Measurements from ENCODE around the gene ARL3.
A peak's percentile ranks its signal among the peaks of the same experiment; 100 is the strongest.

ARL3 gene

DNA sequence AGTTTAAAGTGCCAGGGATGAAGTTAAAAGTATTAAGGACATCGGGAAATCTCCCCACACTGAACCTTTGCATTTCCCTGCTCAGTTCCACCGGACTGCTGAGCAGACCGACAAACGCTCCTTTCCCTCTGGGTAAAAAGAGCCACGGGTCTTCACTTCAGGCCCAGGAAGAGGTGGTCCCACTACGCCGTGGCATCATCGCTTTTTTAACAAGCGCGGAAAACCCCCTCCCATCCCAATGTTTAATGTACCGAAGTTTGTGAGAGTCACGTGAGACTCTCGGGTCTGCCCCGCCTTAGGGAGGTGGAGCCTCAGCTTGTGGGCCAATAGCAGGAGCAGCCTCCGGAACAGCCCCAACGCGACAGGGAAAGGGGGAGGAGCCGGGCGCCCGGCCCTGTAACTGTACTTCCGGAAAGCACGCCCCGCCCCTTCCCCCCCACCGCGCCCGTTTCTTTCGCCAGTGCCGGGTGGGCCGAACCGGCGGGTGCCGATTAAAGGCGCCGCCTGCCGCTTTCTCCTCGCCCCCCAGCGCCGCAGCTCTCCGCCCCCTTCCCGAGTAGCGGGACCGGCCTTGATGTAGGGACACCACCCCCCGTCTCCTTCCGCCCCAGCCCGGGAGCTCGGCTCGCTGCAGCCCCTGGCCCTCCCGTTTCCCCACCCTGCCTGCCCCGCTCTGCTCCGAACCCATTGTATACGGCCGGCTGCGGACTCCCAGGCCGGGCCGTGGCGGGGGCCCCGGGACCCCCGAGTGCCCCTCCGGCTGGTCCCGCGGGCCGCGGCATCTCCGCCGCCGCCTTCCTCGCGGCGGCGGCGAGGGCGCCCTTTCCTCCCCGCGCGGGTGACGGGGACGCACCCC lies 72.1 kb downstream of the ARL3 start:
- DNase-seq (ENCODE audit: low read depth in 2 of 2) = peak; percentile 93 to 94

DNA sequence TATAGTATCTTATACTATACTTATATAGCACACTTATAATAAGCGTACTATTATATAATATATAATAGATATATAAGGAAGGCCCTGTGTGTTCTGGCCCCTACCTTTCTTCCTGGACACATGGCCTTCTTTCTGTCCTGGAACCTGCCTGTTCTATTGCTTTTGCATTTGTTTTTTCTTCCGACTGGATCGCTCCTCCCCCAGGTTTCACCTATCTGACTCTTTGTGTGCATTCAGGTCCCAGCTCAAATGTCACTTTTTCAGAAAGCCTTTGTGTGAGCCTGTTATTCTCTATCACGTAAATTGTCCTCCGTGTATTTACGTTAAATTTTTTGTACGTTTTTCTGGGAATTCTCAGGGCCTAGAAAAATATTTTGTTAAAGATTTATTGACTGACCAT lies 72.8 kb downstream of the ARL3 start:
- DNase-seq (ENCODE audit: low read depth in 2 of 2) = no peak

DNA sequence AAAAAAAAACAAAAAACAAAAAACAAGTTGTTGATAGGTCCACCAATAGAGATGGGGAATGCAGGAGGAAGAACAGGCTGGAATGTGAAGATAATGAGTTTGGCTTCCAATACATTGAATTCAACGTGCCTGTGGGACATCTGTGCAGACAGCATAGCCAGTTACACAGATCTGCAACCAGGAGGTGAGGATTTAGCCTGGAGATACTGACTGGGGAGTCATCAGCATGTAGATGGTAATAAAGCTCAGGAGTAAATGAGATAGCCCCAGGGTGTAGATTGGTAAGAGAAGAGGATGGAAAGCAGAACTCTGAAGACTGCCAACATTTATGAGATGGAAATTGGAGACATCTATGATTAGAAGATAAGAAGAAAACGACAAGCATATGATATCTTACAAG lies 74.7 kb downstream of the ARL3 start:
- no peak for DNase-seq (ENCODE audit: low read depth in 2 of 2)

DNA sequence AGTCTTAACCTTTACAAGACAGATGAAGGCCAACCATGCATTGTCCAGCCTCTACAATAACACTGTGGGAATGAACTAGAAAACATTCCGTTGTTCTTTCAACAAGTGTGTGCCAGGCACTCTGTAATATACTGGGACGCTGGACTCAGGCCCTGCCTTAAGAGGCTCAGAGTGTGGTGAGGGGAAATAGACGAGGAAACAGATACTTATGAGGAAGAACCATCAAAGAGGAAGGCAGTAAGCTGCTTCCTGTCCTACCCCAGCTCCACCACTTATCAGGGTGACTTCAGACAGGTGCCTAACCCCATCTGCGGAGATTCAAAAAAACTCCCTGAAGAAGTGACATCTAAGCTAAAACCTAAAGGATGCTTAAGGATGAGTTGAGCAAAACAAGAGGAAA lies 78.8 kb downstream of the ARL3 start:
- DNase-seq (ENCODE audit: low read depth in 2 of 2) = no peak

DNA sequence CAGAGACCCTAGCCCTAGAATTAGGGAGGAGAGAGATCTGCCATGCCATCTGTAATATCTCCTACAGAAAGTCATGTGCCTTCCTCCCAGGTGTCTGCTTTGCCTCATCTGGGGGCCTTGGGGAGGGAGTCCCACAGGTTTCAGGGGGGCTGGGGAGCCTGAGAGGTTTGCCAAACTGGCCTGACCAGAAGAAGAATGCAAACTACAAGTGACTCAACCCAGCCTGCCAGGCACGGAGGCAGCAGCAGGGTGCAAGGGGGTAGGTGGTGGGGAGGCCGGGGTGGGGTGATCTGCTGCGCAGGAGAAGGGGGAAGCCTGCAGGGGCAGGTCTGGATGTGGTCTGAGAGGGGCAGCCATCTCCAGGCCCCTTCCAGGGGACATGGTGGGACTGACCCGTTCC lies 79.5 kb downstream of the ARL3 start:
- no peak for DNase-seq (ENCODE audit: low read depth in 2 of 2)

DNA sequence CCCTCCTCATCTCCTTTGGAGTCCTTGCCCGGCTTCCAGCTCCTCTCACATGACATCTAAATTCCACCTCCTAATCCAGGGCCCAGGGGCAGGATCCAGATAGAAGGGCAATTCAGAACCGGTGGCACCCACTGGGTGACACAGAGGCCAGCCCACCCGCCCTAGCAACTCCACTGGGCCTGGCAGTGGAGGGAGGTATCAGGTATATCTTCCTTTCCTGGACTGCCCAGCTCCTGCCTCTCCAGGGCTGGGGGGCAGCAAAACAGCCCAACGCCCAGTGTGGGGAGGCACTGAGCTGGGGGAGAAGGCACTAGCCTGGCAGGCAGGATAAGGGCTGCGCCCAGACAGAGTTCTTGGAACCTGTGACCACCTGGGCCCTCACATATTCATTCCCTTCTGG lies 80.3 kb downstream of the ARL3 start:
- no peak for DNase-seq (ENCODE audit: low read depth in 2 of 2)

DNA sequence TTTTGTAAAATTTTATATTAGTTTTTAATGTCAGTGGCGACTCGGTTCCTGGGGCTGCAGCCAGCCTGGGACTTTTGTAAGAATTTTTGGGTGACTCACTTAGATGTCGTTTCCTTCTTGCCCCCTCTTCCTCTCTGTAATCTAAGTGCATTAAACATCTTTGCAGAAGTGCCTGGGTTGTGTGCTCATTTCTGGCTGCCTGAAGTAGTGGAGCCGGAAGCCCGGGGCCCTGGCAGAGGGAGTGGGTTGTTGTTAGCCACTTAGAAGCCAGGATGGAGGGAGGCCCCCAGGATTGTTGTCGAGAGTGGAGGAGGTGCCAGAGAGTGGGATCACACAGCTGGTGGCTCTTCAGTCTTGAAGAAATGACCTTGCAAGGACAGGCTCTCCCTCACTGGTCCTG lies 80.9 kb downstream of the ARL3 start:
- no peak for DNase-seq (ENCODE audit: low read depth in 2 of 2)

DNA sequence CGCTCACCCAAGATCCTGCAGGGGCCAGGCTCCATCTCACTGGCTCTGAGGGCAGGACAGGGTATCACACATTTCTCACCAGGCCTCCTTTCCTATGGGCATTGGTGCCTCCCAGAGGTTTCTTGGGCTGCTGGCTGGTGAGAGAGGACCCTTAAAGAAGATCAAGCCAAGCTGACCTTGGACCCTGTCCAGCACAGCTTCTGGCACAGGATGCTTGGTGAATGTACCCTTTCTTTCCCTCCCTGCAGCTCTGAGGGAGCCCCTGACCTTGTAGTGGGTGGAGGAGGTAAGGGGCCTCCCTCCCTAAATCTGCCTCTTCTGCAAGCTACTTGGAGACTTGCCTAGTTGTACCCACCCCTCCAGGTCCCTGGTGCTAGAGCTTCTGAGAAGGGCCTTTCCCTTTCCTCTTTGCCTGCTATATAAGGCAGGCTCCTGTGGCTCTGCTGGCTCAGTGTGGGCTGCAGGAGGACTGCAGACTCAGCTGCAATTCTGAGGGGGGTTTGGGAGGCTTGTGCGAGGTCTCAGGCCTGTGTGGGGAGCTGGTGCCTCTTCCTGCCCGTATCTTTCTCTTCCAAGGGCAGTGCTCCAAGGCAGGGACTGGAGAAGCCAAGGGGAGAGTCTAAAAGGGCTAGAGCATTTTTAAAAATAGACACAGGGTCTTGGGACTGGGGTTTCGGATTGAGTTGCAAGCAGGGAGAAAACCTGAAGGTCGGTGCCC lies 81.6 kb downstream of the ARL3 start:
- DNase-seq (ENCODE audit: low read depth in 2 of 2) = no peak

DNA sequence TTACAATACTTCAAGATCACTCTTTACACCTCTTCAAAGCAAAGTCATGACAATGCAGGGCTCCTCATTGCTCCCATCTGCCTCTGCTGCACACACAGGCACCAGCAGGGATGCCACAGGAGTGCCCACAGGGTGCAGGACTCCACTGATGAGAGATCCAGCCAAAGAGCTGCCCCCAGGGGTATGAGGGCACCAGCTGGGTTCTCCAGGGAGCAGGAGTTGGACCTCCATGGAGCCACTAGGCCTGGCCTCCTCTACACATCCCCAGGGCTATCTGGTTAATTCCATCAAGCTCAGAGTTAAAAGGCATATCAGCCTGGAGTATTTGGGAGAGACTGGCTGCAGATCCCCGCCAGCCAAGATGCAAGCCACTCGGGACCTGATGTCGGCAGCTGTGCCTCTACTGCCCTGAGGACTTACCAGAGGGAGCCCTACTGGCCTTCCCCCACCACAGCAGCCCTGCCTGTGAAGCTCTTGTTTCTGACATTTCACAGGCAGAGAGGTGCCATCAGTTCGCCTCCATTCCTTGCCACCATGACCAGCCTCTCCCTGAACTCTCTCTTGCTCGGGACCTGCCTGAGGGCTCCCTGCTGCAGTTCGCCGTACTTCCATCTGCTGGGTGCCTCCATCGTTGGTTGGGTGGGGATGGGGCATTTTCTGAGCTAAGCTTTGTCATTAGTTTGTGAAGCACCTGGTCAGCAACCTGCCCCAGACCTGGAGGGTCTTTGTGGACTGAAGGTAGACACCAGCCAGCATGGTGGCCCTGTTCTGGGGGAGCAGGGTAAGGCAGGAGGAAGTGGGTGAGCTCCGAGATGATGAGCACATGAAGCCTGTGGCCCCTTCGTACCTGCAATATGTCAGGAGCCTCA lies 82.4 kb downstream of the ARL3 start:
- no peak for DNase-seq (ENCODE audit: low read depth in 2 of 2)

DNA sequence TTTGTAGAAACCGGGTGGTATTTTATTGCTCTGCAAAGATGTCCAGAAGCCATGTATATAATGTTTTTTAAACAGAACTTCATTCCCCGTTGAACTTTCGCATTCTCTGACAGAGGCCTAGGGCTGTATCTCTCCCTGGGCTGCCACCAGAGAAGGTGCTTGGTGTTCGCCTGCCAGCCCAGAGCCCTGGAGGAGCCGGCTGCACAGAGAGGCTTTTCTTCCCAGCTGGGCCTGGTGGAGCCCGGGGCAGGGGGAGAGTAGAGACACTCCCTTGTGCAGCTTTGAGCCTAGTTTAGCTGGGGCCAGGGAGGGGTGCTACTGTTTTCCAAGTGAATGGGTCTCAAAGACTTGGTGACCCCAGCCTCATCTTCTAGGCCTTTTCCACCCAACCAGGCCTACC lies 83.5 kb downstream of the ARL3 start:
- no peak for DNase-seq (ENCODE audit: low read depth in 2 of 2)

DNA sequence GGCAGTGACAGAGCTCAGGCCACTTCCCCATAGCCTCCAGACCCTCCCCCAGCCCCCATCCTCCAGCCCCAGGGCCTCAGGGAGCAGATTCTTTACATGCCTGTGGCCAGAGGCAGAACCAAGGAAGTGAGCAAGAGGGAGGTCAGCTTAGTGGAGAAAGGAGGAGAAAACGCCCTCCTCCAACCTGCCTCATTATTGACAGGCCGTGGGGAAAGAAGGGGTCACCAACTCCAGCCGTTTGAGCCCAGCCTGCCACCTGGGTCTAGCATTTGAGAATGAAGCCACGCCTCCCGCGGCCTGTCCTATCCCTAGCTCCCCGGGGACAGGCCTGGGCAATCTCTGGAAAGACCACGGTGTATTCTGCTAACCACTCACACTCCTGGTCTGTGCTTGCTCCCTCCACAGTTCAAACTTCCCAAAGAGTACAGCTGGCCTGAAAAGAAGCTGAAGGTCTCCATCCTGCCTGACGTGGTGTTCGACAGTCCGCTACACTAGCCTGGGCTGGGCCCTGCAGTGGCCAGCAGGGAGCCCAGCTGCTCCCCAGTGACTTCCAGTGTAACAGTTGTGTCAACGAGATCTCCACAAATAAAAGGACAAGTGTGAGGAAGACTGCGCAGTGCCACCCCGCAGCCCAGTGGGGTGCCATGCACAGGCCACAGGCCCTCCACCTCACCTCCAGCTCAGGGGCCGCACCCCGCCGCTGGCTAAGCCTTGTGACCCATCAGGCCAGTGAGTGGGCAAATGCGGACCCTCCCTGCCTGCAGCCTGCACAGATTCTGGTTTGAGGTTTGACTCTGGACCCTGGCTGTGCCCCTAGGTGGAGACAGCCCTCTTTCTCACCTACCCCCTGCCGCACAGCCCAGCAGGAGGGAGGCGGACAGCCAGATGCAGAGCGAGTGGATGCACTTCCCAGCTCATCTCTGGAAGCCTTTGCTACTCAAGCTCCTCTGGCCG lies 84.3 kb downstream of the ARL3 start:
- DNase-seq (ENCODE audit: low read depth in 2 of 2) = peak; percentile 71 to 73

DNA sequence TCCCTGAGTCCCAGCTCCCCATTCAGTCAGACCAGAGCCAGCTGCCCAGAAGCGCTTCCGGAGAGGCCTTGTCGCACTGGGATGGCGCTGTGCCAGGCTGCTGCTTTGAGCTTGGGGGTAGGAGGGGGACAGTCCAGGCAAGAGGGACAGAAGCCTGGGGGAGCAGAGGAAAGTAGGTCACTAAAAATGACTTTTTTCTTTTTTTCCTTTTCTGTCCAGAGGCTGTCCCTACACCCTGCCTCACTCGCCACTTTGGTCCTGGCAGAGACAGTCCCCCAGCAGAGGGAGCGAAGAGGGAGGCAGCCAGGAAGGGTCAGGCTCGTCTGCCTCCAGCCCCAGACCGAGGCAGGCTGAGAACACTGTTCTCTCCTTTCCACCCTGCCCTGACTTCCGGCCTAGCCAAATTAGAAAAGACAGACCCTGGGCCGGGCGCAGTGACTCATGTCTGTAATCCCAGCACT lies 85.7 kb downstream of the ARL3 start:
- DNase-seq (ENCODE audit: low read depth in 2 of 2) = no peak

DNA sequence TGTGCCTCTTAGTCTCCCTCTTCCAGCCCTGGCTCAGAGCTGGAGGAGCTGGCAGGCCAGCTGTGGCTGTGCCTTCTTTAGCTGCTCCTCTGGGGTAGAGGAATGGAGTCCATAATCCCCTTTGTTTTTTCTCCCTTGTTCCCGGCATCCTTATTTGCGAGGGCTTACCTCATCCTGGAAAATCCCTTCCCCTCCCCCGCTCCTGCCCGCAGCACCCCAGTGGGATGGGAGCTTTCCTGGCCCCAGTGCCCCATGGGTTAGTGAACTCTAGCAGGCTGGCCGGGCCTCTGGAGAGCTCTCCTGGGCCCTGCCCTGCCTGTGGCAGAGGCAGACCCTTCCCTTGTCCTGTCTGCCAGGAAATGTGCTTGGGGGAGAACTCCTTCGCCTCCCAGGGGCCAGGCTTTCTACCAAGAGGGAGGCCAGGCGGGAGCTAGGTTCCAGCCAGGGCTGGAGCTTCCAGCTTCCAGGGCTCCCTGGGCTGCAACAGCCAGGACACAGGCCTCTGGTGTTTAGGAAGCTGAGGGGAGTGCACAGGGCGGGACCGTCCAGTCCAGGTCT lies 86.4 kb downstream of the ARL3 start:
- no peak for DNase-seq (ENCODE audit: low read depth in 2 of 2)

DNA sequence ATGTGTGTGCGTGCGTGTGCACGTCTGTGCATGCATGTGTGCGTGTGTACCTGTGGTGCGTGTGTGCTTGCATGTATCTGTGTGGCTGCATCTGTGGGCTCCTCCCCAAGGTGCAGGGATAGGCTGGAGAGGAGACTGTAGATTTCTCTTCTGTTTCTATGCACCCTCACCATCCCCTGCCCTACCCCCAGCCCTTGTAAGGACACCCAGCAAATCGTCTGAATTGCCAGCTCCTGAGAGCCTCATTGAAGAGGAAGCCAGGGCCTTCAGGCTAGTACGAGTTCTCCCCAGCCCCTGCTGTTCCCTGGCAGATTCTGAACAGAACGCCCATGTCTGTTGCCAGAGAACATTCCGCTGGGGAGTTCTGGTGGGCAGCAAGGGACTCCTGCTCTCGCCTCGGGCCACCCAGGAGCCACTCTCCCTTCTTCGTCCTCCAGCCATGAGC lies 86.9 kb downstream of the ARL3 start:
- no peak for DNase-seq (ENCODE audit: low read depth in 2 of 2)

DNA sequence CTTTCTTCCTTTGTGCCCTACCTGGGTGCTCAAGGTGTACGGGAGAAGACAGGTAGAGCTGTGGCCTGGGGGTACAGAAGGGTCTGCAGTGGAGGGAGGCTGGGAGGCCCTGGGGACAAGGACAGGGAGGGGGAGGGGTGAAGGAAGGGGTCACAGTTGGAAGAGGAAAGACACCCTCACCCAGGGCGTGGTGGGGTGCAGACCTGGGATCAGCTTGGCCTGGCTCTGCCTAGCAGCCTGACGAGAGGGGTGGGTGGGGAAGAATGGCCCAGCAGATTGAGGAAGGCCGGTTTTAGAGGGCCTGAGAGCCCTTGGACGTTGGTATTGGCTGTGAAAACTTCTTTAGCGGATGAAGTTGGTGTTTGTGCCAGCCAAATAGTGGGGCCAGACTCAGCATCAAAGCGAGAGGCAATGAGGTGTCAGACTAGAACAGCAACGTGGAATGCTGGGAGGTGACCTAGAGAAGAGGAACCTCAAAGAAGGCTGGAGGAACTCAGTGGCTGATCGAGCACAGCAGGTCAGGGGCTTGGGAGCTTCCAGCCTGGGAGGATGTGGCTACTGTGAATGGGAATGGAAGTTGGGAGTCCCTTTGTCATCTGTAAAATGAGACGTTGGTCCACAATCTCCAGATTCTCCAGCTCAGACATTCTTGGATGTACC lies 88.0 kb downstream of the ARL3 start:
- DNase-seq (ENCODE audit: low read depth in 2 of 2) = no peak

DNA sequence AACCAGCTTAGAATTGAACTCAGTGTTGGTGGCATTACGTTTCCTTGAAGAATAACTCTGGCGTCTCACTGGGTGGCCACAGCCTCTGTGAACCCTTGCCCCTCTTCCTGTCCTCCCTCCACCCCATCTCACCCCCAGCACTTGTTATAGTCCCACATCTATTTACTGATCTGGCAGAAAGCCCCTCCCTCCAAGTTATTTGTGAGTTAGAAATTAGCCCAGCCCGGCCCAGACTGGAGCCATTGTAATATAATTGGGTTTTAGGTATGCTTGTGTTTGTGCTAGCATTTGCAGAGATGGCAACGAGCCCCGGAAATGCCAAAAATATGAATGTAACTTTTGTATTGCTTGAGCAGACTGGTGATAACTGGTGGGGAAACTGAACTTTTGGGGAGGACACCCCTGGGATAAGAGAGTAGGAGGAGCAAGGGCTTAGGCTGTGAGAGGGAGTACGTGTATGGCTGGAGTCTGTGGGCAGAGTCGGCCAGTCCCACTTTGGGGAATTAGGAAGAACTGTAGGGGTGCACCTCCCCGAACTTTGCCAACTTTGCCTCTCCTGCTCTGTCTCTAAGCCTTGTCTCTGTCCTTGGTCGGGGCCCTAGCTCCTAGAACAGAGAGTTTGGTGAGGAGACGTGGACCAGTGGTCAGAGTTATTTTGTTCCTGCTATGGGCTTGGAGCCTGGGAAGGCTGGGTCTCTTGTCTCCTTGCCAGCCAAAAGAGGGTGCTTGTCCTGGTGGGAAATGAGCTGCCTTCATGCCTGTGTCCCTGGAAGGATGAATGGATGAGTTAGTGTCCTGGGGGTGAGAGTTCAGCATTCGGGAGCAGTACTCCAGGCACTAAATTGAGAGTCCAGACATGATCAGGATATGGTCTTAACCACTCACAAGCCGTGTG lies 89.2 kb downstream of the ARL3 start:
- no peak for DNase-seq (ENCODE audit: low read depth in 2 of 2)

DNA sequence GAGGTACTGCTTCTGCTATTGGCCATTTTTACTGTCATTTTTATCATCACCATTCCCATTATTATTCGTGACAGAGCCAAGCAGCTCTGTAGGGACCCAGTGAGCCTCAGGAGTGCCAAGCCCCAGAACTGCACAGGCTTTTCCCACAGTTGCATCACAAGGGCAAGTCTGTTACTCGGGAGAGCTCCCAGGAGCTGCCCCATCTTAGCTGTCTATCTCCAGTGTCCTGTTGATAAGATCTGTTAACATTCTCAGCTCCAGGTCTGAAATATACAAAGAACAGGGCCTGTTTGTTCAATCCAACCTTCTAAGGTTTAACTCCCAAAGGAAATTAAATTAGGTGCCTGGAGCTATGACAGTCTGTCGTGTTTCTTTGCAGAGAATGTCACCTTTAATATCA lies 90.1 kb downstream of the ARL3 start:
- no peak for DNase-seq (ENCODE audit: low read depth in 2 of 2)
